WERI-Rb-1 (cell line): Measurements from ENCODE around the gene ST3GAL3.
"Not testable (repeated sequence)": the region's sequence is repeated elsewhere in the genome, so short reads cannot be mapped to it uniquely, and the experiment has no call there.

Experiments
- DNase-seq: peaks from one replicate; pipeline ENCODE4 v3.0.0-alpha.2; 2020
- H3K27ac ChIP-seq: fragments of 250-450 bp; sonication (Bioruptor Pico); 2 replicates; pipeline ENCODE4 v1.5.1; 2020; ENCODE audit warnings: mild to moderate bottlenecking, moderate library complexity
- H3K27me3 ChIP-seq: fragments of 250-450 bp; sonication (Bioruptor Pico); 2 replicates; pipeline ENCODE4 v1.5.1; 2021; ENCODE audit warnings: mild to moderate bottlenecking, low read depth, moderate library complexity; ENCODE audit not compliant: insufficient read depth, severe bottlenecking
- H3K36me3 ChIP-seq: fragments of 250-450 bp; sonication (Bioruptor Pico); 2 replicates; pipeline ENCODE4 v1.5.1; 2020; ENCODE audit warnings: mild to moderate bottlenecking, moderate library complexity
- H3K4me3 ChIP-seq: 2 replicates; pipeline ENCODE4 v1.5.1; 2011; ENCODE audit warnings: low read depth, mild to moderate bottlenecking, control low read depth, low read length
- H3K9me3 ChIP-seq: fragments of 250-450 bp; sonication (Bioruptor Pico); 2 replicates; pipeline ENCODE4 v1.5.1; 2021; ENCODE audit warnings: mild to moderate bottlenecking, moderate library complexity; ENCODE audit not compliant: severe bottlenecking
- TF ChIP-seq, protein P1 (sequence below): IDR thresholded peaks from 2 replicates; pipeline ENCODE4 v1.5.1; 2011; ENCODE audit warnings: low read depth, mild to moderate bottlenecking, control low read depth, inconsistent platforms, low read length

Gene ST3GAL3

DNA sequence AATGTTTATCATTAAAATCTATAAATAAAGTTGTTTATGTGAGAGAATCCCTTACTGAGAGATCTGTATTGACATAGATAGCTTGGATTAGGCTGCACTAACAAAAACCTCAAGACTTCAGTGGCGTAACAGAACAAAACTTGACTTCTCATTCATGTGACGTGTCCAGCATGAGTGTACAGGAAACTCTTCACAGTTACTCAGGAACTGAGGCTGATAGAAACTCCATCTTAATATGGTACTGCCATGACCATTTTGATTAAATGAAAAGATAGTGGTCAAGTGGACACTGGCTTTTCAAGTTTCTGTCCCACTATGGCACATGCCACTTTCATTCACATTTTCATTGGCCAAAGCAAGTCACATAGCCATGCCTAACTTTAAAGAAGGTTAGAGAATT, 3.7 kb downstream of the ST3GAL3 start:
- H3K9me3 ChIP-seq, result no peaks in the 10 kb centered on the region
- H3K27me3 ChIP-seq, result no peaks in the 10 kb centered on the region
- TF ChIP-seq, protein P1, sequence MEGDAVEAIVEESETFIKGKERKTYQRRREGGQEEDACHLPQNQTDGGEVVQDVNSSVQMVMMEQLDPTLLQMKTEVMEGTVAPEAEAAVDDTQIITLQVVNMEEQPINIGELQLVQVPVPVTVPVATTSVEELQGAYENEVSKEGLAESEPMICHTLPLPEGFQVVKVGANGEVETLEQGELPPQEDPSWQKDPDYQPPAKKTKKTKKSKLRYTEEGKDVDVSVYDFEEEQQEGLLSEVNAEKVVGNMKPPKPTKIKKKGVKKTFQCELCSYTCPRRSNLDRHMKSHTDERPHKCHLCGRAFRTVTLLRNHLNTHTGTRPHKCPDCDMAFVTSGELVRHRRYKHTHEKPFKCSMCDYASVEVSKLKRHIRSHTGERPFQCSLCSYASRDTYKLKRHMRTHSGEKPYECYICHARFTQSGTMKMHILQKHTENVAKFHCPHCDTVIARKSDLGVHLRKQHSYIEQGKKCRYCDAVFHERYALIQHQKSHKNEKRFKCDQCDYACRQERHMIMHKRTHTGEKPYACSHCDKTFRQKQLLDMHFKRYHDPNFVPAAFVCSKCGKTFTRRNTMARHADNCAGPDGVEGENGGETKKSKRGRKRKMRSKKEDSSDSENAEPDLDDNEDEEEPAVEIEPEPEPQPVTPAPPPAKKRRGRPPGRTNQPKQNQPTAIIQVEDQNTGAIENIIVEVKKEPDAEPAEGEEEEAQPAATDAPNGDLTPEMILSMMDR, result no peak
- DNase-seq, result no peak
- peaks cover 9% of the 10 kb centered on the region for H3K36me3 ChIP-seq
- H3K4me3 ChIP-seq, result no peak overlapping the region
- no peak overlapping the region for H3K27ac ChIP-seq

GRCh38 chr1:43711524-43712386, 4.4 kb downstream of the ST3GAL3 start:
- Histone ChIP-seq H3K27ac (no peak overlapping the region), H3K27me3 (no peaks in the 10 kb centered on the region), H3K9me3 (no peaks in the 10 kb centered on the region), H3K36me3 (peaks cover 9% of the 10 kb centered on the region), H3K4me3 (no peak overlapping the region)
- TF ChIP-seq, protein P1, result no peak
- DNase-seq, result no peak

DNA sequence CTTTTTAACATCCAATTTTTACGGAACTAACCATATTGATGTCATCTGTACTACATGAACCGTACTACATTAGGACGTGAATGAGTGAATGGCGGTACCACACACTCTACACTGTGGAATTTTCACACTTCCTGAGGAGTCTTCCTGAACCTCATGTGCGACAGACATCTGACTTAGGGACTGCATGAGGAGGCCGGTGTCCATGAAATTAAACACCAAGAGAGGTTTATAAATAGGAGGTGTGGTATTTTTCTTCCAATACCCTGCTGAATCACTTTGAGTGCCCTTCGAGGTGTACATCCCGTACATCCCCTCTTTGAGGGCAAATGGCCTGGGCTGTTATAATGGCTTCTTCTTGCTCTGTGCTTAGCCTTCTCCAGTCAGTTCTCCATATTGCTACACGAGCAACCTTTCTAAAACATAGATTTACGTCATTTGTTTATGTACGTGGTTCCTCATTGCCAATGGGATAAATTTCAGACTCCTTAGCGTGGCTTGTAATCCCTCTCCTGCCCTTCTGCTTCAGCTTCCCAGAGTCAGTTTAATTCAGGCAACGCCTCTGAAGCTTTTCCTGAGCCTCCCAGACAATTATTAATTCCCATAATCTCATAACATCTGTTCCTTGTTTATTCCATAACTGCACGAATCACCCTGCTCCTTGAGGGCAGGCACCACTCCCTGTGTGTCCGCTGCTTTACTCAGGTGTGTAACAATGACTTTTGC, 9.4 kb downstream of the ST3GAL3 start:
- TF ChIP-seq, protein P1, result no peak

DNA sequence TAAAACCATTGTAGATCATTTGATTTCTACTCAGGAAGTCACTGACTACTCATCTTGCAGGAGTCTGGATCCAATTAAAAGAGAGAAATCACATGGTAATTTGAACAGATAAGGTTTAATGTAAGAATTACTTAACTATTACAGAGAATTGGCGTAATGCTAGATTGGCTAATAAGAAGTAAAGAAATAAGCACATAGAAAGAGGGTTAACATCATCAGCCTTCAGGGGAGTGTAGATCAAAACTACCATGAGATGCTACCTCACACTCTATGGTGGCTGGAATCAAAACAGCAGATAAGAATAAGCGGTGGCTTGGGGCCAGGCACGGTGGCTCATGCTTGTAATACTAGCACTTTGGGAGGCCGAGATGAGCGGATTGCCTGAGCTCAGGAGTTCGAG, 11.7 kb downstream of the ST3GAL3 start:
- peaks cover 4% of the 10 kb centered on the region for H3K9me3 ChIP-seq
- no peak for DNase-seq
- no peak overlapping the region for H3K4me3 ChIP-seq
- no peaks in the 10 kb centered on the region for H3K27me3 ChIP-seq
- no peaks in the 10 kb centered on the region for H3K36me3 ChIP-seq
- H3K27ac ChIP-seq, result no peak overlapping the region
- TF ChIP-seq, protein P1, result no peak

More for the DNA sequence above, 9.4 kb downstream of the ST3GAL3 start:
- DNase-seq, result peak; percentile 57
- Histone ChIP-seq H3K9me3 (peaks cover 4% of the 10 kb centered on the region), H3K36me3 (0 out of 2 replicates have a peak, but pooled peaks cover 3% of the 10 kb centered on the region), H3K27me3 (no peaks in the 10 kb centered on the region), H3K4me3 (no peak overlapping the region), H3K27ac (peak overlapping the region; percentile 78)

DNA sequence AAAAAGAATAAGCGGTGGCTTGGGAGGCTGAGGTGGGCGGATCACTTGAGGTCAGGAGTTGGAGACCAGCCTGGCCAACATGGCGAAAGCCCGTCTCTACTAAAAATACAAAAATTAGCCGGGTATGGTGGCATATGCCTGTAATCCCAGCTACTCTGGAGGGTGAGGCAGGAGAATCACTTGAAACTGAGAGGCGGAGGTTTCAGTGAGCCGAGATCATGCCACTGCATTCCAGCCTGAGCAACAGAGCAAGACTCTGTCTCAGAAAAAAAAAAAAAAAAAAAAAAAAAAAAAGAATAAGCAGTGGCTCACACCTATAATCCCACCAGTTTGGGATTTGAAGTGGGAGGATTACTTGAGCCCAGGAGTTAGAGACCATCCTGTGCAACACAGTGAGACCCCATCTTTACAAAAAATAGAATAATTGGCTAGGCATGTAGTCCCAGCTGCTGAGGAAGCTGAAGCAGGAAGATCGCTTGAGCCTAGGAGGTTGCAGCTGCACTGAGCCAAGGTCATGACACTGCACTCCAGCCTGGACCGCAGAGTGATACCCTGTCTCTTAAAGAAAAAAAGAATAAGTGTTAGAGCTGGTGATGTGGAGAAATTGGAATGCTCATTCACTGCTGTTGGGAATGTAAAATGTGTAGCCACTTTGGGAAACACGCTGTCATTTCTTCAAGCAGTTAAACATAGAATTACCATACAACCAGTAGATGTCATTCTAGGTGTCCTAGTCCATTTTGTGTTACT, 12.5 kb downstream of the ST3GAL3 start:
- not testable (repeated sequence) for DNase-seq, H3K4me3 ChIP-seq, H3K36me3 ChIP-seq, H3K27me3 ChIP-seq, H3K9me3 ChIP-seq
- H3K27ac ChIP-seq, result peak overlapping the region; percentile 36

DNA sequence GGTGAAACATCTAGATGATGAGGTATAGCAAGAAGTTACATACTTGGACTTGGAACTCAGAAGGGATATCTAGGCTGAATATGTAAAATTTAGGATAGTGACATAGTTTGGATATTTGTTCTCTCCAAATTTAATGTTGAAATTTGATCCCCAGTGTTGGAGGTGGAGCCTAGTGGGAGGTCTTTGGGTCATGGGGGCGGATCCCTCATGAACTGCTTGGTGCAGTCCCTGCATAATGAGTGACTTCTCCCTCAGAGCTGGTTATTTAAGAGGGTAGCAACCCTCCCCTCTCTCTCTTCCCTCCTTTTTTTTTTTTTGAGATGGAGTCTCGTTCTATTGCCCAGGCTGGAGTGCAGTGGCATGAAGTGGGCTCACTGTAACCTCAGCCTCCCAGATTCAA, 15.5 kb downstream of the ST3GAL3 start:
- Histone ChIP-seq H3K36me3 (no peaks in the 10 kb centered on the region), H3K4me3 (no peak overlapping the region), H3K27me3 (no peaks in the 10 kb centered on the region), H3K27ac (no peak overlapping the region), H3K9me3 (peaks cover 4% of the 10 kb centered on the region)
- TF ChIP-seq, protein P1, result no peak
- DNase-seq, result no peak
